KG1 (cell line): ENCODE results near the gene KCNMA1.
A peak's percentile ranks its signal among the peaks of the same experiment; 100 is the strongest.

Experiments used
- DNase-seq: peaks from one replicate; lab custom pipeline; 2025; lab: John Stamatoyannopoulos, UW

KCNMA1 gene

GRCh38 chr10:77634939-77635338, 2.7 kb downstream of the KCNMA1 start:
- DNase-seq = no peak

DNA sequence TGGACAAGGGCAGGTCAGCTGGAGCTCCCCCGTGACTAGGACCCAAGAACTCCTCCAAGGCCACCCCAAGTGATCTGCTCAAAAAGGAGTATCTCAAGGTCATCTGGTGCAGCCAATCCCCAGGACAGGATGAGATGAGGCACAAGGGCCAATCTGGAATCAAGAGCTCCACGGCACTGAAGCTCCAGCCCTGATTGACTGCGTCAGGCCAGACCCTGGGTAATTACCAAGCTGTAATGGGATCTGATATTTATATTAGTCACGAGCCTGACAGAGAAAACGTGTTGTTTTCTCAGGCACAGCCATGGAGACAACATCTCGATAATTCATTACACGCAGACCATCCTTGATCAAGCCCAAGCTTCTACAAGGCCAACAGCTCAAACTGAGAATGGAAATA, 4.2 kb downstream of the KCNMA1 start:
- no peak for DNase-seq

DNA sequence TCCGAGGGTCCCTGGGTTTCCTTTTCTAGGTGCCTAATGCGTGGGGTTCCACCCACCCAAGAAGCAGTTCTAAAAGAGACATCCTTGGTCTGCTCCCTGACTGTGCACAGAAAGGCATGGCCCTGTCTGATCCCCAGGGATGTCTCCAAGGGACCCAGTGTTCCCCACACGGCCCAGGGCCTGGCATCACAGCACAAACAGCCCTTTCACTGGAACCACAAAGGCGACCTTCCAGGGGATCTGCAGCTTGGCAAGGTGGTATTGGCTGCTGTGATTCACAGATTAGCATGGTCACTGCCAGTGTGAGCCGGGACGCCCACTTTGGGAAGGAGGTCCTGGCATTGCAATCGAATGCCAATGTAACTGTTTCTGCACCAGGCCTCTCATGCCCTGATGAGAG, 6.4 kb downstream of the KCNMA1 start:
- no peak for DNase-seq

- DNase-seq = no peak
Measured at GRCh38 chr10:77630507-77630848, 7.1 kb downstream of the KCNMA1 start.

DNA sequence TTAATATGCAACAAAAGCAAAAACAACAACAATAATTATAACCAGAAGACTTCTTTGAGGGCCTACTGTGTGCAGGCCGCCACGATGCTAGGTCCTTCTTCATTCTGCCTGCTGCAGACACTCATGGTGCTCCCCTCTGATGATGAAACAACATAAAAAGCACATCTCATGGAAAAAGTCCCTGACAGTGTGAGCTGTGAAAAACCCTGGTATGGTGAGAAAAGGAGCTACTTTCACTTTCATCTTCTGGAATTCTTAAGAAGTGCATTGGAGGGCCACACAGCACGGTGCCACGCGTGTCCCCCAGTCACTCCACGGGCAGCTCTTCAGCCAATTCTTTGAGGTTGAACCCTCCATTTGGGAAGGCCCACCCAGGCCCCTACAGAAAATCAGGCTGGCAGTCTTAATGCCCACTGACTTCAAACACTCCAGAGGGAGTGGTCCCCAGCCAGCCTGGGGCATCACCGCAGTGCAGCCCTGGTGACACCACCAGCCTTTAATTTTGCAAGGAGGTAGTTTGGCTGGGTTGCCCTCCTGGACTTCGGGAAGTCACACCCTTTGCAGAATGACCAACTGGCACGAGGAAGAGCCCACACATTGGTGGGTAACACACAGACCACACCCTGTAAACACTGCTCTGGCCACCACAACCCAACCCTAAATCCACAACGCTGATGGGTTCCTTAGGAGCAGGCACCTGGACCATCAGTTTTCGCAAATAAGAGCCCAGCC, 7.7 kb downstream of the KCNMA1 start:
- DNase-seq = no peak

DNA sequence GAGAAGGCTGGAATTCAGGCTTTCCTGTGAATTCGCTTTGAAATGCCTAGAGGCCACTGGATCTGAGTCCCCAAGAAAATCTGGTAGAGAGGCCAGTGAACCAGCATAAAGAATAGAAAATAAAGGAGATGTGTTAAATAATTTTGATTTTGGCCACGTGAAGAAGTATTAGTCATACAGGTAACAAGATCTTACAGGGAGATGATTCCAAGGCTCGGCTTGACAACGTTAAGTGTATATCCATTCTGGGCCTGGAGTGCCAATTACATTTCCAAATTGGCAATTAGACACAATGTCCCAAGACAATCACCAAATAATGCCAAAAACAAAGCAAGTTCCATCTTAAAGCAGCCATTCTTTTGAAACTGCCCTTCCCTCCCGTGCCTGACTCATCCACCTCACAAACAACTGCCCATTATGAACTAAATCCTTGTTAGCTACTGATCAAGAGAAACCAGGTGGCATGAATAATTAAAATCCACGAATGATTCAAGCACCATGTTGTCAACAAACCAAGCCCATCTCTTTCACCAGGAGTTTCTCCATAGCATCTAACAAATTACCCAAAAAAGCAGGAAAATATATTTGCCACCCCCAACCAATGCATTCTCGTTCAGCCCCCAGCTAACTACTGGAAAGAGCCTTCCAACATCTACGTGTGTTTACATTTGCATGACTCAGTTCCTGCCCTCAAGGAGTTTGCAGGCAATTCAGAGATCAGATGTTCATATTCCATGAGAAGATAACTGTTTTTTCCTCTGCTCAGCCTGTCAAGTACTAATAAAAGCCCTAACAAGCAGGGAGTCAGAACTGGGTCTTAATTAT, 8.5 kb downstream of the KCNMA1 start:
- DNase-seq = no peak

DNA sequence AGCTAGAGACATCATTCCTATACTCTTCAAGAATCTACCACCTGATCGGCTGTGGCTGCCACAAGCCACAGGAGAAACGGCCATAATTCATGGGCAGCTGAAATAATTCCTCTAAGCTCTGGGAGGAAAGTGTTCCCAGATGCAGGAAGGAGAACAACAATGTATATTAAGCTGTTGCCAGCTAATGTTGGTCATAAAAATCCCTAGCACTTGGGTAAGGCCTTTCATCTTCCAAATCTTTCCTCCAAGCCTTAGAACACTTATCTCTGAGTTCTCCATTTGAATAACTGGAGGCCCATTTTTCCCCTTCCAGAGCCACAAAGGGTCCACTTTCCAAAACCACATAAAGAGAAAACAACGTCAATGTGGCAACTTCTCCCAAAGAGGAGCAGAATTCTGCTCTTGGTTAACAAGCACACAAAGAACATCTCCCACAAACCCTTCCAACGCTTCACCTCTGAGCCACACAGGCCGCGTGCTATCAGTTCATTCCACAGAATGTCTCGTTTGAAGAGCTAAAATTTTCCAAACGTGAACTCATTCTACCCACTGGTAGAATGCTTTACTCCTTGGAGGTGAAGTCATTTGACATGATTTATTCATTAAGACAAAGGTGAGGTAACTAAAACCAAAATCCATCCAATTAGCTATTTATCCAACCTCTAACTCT, 11.2 kb downstream of the KCNMA1 start:
- no peak for DNase-seq

GRCh38 chr10:77625379-77625778, 12.2 kb downstream of the KCNMA1 start:
- DNase-seq = no peak

- peak; percentile 16 for DNase-seq
Measured at GRCh38 chr10:77622889-77623291, 14.7 kb downstream of the KCNMA1 start.

GRCh38 chr10:77620731-77621130, 16.9 kb downstream of the KCNMA1 start:
- no peak for DNase-seq

DNA sequence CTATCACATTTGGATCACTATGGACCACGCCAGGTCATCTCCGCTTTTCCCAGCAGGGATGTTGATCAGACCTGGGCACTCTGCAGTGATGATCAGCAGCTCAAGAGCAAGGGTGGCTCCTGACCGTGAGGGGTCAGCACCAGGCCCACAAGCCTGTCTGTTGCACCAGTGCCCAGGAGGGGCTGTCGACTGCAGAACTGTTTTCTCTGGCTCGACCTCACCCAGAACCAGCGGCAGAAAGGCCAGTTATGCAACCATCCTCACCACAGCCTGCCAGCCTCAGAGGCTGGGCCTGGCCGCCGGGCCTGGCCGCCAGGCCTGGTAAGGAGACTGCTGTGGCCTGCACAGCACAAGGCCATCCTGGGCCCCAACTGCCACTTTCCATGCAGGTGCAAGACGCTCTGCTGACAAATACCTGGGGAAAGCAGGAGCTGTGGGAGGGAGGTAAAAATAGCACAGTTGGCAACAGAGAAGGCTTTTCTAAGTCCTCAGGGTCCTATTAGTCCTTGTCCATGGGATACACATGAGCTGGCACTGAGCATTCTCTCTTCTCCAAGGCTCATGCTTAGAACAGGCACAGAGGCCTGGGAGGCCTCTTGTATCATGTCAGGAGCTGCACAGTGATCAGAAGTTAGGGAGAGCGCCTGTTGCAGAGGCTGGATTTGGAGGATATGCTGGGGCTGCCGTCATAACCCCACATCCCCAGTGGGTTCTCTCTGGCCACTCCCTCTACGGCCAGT, 17.5 kb downstream of the KCNMA1 start:
- no peak for DNase-seq

DNA sequence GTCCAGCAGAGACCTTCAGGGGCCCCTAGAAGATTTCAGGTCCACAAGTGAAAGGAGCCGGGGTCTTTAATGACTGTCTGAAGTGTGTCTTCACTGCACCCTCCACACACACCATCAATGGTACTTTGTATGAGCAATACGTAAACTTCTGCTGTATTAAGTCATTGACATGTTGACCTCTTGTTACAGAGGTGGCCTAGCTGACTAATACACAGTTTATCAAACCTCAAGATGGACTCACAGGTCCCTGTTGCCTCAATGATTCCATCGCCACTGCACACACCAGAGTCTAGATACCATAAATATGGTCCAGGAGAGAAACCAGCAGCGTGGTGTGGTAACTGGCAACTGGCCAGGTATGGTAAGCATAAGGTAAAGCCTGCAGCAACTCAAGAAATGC, 19.5 kb downstream of the KCNMA1 start:
- DNase-seq = no peak

- DNase-seq = no peak
Measured at GRCh38 chr10:77616766-77617165, 20.8 kb downstream of the KCNMA1 start.

GRCh38 chr10:77614778-77615625, 22.6 kb downstream of the KCNMA1 start:
- DNase-seq = no peak

GRCh38 chr10:77613476-77614130, 24.0 kb downstream of the KCNMA1 start:
- no peak for DNase-seq

DNA sequence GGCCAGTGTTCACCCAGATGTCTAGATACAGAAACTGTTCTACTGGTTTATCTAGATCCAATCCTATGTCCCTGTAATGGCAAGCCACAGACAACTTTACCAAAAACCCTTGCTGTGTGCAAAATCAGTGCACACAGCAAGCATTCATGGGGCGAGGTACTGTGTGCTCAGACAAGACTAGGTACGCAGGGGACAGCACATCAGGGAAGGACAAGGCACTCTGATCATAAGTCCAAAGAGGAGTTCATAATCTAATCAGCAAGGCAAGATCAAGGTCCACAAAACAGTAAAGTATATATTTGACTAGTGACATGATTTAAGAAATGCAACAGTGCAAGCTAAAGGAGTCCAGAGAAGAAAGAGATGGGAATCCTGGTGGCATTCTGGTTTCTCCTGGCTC, 25.9 kb downstream of the KCNMA1 start:
- DNase-seq = no peak

DNA sequence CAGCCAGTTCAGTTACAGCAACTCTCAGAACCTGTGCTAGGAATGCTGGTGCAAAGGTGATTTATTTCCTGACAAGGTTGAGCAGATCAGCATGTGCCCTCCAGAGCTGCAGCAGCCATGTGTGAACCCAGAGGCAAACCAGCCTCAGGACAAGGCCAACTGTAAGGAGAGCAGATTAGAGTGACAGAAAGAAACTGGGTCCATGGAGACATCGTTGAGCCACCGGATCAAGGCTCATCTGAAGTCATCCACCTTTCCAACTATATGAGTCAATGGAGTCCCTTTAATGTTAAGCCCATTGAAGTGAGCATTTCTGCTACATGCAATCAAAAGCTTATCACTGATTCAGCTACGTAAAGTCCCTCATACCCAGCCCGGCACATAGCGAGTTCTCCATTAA, 26.4 kb downstream of the KCNMA1 start:
- no peak for DNase-seq

DNA sequence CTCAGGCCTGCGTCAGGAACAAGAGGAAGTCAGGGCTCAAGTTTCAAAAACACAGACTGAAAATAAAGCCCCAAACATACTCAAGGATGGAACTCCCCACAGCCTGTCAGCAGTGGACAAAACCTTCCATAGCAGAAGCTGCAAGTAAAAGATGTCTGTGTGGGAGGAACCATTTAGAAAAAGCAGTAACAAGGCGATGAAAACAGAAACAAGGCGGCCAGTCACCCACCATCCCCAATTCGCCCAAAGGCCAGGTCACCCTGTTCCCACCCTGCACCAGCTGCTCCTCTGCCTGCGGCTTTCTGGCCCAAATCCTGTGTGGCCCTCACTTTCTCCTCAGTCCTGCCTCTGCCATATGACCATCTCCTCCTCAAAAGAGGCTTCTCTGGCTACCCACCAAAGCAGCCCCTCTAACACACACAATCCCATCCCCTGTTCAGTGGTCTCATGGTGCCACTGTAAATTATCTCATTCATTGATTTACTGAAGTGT, 27.8 kb downstream of the KCNMA1 start:
- no peak for DNase-seq

DNA sequence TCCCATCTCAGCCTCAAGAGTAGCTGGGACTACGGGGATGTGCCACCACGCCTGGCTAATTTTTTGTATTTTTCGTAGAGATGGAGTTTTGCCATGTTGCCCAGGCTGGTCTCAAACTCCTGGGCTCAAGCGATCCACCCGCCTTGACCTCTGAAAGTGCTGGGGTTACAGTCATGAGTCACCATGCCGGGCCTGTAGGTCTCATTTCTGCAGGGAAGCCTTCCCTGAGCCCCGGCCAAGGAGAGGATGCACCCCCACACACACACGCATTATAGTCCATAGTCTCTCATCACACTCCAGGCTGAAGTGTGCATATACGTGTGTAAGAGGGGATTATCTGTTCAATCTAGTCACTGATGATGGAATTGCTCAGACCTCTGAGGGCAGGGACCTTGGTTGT, 29.3 kb downstream of the KCNMA1 start:
- DNase-seq = no peak

- DNase-seq = no peak
Measured at GRCh38 chr10:77606751-77607150, 30.9 kb downstream of the KCNMA1 start.

DNA sequence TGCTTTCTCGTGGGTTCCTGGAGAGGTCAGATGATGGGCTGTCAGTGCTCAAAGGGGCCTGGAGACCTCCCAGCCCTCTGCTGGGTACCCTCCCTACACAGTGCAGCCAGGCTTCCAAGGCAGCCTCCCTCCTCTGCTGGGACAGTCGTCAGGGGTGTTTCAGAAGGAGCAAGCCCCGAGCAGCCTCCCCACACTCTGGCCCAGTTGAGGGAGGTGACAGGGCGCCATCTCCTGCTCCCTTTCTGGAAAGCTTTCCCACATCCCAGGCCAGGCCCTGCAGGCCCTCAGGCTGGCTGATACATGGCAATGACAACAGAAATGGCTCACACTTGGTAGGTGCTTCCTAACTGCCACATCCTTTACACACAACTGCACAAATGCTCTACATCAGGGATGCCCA, 32.1 kb downstream of the KCNMA1 start:
- no peak for DNase-seq
